Immature natural killer cell (primary cell): ENCODE measurements around the gene MROH9. TPM values are rescaled to one million over a fixed set of nuclear protein-coding genes. Genes with fewer than 3 reads are reported as not detected.
"Not testable (repeated sequence)": the region's sequence is repeated elsewhere in the genome, so short reads cannot be mapped to it uniquely, and the experiment has no call there.

ENCODE experiments used
- DNase-seq, 3 donors: peaks; one replicate each; pipeline ENCODE4 v3.0.0; 2022; ENCODE audit warnings: mixed read lengths in 1 of 3
- H3K27ac Mint-ChIP-seq, 6 donors: one replicate each; pipeline ENCODE4 v1.8.0; 2020; ENCODE audit warnings: mixed read lengths in 6 of 6, mild to moderate bottlenecking in 5 of 6, inconsistent platforms in 4 of 6, moderate library complexity in 3 of 6
- H3K27me3 Mint-ChIP-seq, 3 donors: one replicate each; pipeline ENCODE4 v1.8.0; 2020 to 2021; ENCODE audit warnings: low read depth in 3 of 3, mild to moderate bottlenecking in 3 of 3, mixed read lengths in 3 of 3, moderate library complexity in 3 of 3, inconsistent platforms in 1 of 3
- H3K36me3 Mint-ChIP-seq, 3 donors: one replicate each; pipeline ENCODE4 v1.8.0; 2020; ENCODE audit warnings: mixed read lengths in 3 of 3, inconsistent platforms in 2 of 3, mild to moderate bottlenecking in 2 of 3
- H3K4me1 Mint-ChIP-seq, 2 donors: one replicate each; pipeline ENCODE4 v1.8.0; 2020; ENCODE audit warnings: inconsistent platforms in 2 of 2, mild to moderate bottlenecking in 2 of 2, mixed read lengths in 2 of 2, moderate library complexity in 1 of 2
- H3K4me3 Mint-ChIP-seq, 5 donors: one replicate each; pipeline ENCODE4 v1.8.0; 2020; ENCODE audit warnings: mild to moderate bottlenecking in 5 of 5, mixed read lengths in 5 of 5, inconsistent platforms in 3 of 5, moderate library complexity in 3 of 5
- H3K9me3 Mint-ChIP-seq, 6 donors: one replicate each; pipeline ENCODE4 v1.8.0; 2020; ENCODE audit warnings: mild to moderate bottlenecking in 6 of 6, mixed read lengths in 6 of 6, inconsistent platforms in 4 of 6, moderate library complexity in 3 of 6
- polyA plus RNA-seq, 3 donors: library from polyadenylated mRNA; unstranded; fragments of 300-500 nt; fragmentation: Illumina TruSeq; gene quantifications; one replicate each; pipeline ENCODE4 v1.2.3, GENCODE V29; 2021

The MROH9 gene, protein sequence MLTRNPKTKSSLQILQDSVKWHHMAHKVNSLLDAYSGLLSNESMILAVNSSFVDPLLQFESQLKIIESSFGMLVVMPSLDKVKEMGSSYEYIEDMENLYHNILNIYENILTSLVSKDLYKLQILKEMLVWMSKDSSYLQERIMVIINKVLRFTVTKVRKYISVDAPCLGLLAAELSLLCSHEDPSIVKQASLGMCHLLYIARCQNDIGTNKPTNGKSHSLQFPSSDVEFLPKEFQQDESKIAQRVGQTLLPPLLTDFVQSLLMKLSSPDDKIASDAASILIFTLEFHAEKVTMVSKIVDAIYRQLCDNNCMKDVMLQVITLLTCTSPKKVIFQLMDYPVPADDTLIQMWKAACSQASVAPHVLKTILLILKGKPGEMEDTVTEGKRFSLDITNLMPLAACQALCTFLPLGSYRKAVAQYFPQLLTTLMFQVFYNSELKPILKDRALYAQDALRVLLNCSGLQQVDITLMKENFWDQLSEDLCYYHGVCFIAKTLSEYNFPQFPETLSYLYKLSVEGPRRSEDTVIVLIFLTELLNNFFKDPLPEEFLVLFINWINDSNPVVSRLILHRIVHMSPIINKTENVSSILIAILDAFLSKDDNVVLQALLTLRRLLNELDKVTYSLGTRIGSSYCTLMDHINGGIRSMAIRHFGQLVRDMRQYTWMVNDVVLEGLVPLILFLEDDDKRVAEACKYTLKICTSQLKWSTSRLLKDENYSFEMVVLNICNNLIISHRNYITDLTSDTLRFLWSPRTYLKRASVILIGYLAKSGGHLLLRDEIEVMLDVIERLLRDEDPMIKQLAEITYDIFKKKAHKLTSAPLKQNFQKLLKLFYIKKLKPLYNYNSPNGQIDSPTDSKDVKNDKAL
- not detected for polyA plus RNA-seq

DNA sequence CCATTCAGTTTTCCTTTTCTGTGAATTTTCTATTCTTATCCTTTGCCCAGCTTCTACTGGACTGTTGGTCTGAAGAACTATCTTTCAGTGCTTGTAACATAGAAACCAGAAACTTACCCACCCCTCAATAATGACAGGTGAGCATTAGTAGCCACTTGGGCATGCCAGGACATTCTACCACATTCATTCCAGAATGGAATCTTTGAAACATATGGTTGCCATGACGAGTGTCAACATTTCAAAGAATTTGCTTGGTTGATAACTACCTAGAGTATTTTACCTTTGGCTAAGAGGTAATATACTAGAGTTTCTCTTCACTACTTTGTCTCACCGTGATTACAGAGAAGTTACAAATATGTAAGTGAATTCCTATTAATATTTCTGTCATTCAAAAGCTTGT lies at the start of gene MROH9:
Gene MROH9, plus strand, starts transcription at position 304 of the 400 bp plus-strand sequence. CDS start 10,023 bp downstream, outside the sequence.
- H3K4me3 Mint-ChIP-seq: no peak within 1 kb of the TSS
- H3K27me3 Mint-ChIP-seq: peaks cover 0 to 10% (median 0%) of the 10 kb centered on the region in 3 donors
- H3K9me3 Mint-ChIP-seq: no peaks in the 10 kb centered on the region
- H3K36me3 Mint-ChIP-seq: no peaks in the 10 kb centered on the region
- H3K4me1 Mint-ChIP-seq: no peaks in the 10 kb centered on the region
- no peak within 1 kb of the TSS for H3K27ac Mint-ChIP-seq
- no peak for DNase-seq

DNA sequence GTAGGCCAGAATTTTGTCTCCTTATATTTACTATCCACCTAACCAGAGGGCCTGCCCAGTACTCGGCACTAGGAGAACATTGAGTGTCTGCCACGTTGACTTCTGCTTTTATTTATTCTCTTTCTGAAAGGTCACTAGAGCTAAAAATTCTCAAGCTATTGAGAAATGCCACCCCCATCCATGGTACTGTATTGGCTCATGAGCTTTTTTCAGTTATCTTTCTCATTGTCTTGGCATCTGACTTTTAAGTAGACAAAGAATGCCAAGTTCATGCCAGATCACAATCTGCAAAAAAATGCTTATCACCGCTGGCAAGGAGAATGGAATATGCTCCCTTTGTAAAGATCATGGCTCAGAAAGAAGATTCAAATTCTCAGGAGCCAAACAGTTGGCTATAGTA lies 49.8 kb upstream of the MROH9 start:
- Mint-ChIP-seq H3K27me3 (peaks cover 0 to 2% (median 0%) of the 10 kb centered on the region in 3 donors), H3K27ac (no peak overlapping the region), H3K4me1 (no peaks in the 10 kb centered on the region), H3K4me3 (no peak overlapping the region), H3K36me3 (no peaks in the 10 kb centered on the region), H3K9me3 (peaks cover 0 to 3% (median 0%) of the 10 kb centered on the region in 6 donors)
- DNase-seq: no peak

DNA sequence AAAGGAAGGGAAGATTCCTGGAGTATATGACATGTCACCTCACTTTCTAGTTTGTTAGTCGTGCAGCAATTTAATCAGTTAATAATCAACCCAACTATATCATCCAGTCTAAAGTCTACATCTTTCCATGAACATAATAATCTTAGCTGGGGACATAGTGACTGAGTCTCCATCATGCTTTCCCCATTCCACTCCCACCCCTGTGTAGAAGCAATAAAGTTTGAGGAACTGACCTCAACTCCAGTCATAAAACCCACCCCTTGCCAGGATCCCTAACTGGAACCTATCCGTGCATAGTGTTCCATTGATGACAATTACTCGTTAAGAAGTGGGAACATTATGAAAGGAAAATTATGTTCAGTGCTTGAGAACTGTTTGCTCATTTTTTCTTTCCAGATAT lies 48.9 kb upstream of the MROH9 start:
- no peaks in the 10 kb centered on the region for H3K36me3 Mint-ChIP-seq
- no peak overlapping the region for H3K27ac Mint-ChIP-seq

DNA sequence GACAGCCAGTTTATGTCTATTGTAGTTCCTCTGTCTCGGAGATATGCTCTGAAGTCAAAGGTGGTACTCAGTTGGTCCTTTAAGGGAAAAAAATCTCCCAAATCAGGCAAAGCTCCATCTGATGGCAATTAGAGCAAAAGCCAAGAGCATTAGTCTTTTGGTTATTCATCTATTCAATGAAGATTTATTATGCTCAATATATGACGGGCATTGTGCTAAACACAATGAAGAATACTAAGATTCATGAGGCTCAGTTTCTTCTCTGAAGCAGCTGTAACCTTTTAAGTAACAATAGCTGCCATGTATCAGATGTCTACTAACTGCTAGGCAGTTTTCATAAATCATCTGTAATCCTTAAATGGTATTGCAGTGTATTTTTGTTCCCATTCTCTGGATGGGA lies 47.6 kb upstream of the MROH9 start:
- peaks cover 0 to 3% (median 0%) of the 10 kb centered on the region in 6 donors for H3K9me3 Mint-ChIP-seq
- no peaks in the 10 kb centered on the region for H3K4me1 Mint-ChIP-seq
- H3K4me3 Mint-ChIP-seq: no peak overlapping the region
- peaks cover 0 to 2% (median 0%) of the 10 kb centered on the region in 3 donors for H3K27me3 Mint-ChIP-seq
- no peak for DNase-seq
- H3K27ac Mint-ChIP-seq: no peak overlapping the region
- no peaks in the 10 kb centered on the region for H3K36me3 Mint-ChIP-seq

More for the DNA sequence above, 48.9 kb upstream of the MROH9 start:
- no peak for DNase-seq
- H3K27me3 Mint-ChIP-seq: peaks cover 0 to 2% (median 0%) of the 10 kb centered on the region in 3 donors
- no peak overlapping the region for H3K4me3 Mint-ChIP-seq
- peaks cover 0 to 3% (median 0%) of the 10 kb centered on the region in 6 donors for H3K9me3 Mint-ChIP-seq
- H3K4me1 Mint-ChIP-seq: no peaks in the 10 kb centered on the region

DNA sequence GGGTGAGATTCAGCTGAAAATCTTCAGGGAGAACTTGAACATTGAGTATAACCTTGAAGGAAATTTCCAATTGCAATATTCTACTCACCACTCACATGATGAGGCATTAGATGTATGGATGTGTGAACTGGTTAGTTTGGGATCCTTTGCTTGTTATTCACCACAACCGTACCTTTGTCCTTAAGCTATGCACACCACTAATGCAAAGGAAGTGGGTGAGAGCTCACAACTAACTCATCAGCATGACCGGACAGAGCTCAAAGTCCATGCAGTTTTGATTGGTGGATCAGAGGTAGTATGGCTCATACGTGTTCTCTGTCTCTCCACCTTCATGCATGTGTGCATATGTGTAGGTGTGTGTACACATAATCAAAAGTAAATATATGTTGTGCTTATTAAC lies 43.5 kb upstream of the MROH9 start:
- no peak overlapping the region for H3K27ac Mint-ChIP-seq
- no peak for DNase-seq
- H3K4me3 Mint-ChIP-seq: no peak overlapping the region
- peaks cover 0 to 1% (median 0%) of the 10 kb centered on the region in 6 donors for H3K9me3 Mint-ChIP-seq
- H3K36me3 Mint-ChIP-seq: no peaks in the 10 kb centered on the region
- no peaks in the 10 kb centered on the region for H3K4me1 Mint-ChIP-seq
- H3K27me3 Mint-ChIP-seq: no peaks in the 10 kb centered on the region

DNA sequence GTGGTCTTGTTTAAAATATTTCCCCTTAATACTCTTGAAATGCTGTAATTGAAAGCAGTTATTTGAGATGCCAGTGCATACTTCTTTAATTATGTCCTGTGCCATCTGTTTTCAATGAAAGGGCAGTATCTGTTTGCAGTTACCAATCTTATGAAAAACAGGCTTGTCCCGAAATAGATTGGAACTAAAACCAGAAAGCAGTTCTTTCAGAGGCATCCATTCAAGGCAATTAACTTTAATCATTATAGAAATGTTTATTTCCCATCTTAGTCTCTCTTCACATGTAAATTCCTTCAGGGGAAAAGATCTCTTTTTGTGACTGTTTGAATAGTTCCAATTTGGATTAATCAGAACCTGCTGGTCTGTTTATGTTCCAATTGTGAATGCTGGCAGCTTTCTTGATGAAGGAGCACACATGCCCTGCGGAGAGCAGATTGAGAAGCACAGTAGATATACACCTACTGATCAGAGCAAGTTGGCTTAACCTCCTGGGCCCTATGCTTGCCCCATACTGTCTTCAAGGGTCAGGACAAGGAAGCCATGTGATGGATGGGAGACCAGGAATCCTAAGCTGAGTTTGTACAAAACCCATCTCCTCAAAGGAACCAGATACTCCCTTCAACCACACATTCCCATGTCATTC lies 41.6 kb upstream of the MROH9 start:
- Mint-ChIP-seq H3K36me3 (no peaks in the 10 kb centered on the region), H3K27me3 (peaks cover 0 to 2% (median 0%) of the 10 kb centered on the region in 3 donors), H3K4me3 (no peak overlapping the region), H3K4me1 (no peaks in the 10 kb centered on the region), H3K9me3 (peaks cover 0 to 1% (median 0%) of the 10 kb centered on the region in 6 donors), H3K27ac (no peak overlapping the region)
- no peak for DNase-seq

DNA sequence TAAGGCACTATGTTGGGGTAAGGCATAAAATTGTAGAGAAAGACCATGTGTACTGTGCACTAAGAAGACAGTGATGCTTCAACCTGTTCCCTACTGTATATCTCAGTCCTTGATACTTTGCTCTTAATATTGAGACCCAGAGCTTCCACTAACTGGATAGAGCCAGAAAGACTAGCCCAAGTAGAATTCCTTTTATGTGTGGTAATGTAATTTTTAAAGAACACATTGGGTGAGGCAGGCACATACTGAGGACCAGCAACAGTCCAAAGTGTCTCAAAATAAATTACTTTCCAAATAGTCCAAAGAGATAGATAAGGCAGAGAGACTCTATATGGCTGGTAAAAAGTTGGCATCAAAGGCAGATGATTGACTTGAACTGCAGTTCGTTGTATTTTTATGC lies 31.4 kb upstream of the MROH9 start:
- Mint-ChIP-seq H3K27me3 (peaks cover 0 to 2% (median 0%) of the 10 kb centered on the region in 3 donors), H3K4me3 (no peak overlapping the region), H3K36me3 (no peaks in the 10 kb centered on the region), H3K27ac (no peak overlapping the region), H3K4me1 (no peaks in the 10 kb centered on the region), H3K9me3 (no peaks in the 10 kb centered on the region)
- no peak for DNase-seq

DNA sequence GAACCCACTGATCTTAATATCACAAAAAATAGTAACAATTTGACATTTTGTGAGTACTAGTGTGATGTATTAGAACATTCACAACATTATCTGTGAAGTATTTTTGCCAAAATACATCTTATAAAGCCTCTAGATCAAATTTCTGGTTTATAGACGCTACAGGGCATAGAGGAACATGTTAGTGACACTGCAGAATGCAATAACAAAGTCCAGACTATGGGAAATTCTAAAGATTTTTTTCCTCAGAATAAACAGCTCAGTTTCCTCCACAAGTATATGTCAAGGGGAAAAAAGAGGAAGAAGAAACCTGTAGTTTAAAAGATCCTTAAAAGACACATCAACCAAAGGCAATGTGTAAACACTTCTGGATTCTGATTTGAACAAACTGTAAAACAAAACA lies 26.4 kb upstream of the MROH9 start:
- Mint-ChIP-seq H3K27ac (no peak overlapping the region), H3K27me3 (peaks cover 2 to 6% (median 4%) of the 10 kb centered on the region in 3 donors), H3K4me3 (no peak overlapping the region), H3K36me3 (no peaks in the 10 kb centered on the region), H3K9me3 (no peaks in the 10 kb centered on the region), H3K4me1 (no peaks in the 10 kb centered on the region)
- DNase-seq: no peak

DNA sequence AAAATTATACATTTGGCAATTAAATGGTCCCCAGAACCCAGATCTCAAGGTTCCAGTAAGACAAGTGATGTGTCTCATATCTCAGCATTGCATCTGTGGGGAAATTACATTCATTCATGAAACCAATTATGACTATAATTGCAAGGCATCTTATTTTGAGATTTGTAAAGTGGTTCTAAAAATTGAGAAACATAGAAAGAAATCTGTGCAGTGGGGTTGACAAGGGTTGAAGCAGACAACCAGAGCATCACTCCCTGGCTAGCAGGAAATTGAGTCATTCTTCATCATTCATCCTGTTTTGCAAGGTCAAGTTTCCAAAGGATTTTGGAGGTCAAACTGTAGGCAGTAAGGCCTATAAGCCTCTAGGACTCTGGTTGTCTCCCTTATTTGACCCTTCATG lies 25.1 kb upstream of the MROH9 start:
- no peaks in the 10 kb centered on the region for H3K9me3 Mint-ChIP-seq
- H3K4me1 Mint-ChIP-seq: no peaks in the 10 kb centered on the region
- no peak for DNase-seq
- peaks cover 4 to 11% (median 5%) of the 10 kb centered on the region in 3 donors for H3K27me3 Mint-ChIP-seq
- H3K4me3 Mint-ChIP-seq: no peak overlapping the region
- H3K36me3 Mint-ChIP-seq: no peaks in the 10 kb centered on the region
- no peak overlapping the region for H3K27ac Mint-ChIP-seq

DNA sequence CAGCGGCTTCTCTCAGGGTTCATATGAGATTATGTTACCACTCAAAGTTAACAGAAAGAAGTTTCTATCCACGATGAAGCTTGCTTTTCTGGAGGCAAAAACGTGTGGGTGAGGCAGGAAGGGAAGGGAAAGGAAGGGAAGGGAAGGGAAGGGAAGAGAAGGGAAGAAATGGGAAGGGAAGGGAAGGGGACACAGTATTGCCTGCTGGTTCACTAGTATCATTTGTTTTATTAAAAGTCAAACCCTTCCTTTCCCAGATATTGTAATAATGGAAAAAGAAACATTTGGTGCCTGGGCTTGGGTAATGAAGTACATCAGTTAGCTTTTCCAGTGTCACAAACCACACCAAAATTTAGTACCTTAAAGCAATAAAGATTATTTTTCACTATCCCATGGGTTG lies 18.0 kb upstream of the MROH9 start:
- Mint-ChIP-seq H3K4me1 (no peaks in the 10 kb centered on the region), H3K36me3 (peaks cover 0 to 4% (median 0%) of the 10 kb centered on the region in 3 donors), H3K27me3 (peaks cover 3 to 10% (median 9%) of the 10 kb centered on the region in 3 donors)

DNA sequence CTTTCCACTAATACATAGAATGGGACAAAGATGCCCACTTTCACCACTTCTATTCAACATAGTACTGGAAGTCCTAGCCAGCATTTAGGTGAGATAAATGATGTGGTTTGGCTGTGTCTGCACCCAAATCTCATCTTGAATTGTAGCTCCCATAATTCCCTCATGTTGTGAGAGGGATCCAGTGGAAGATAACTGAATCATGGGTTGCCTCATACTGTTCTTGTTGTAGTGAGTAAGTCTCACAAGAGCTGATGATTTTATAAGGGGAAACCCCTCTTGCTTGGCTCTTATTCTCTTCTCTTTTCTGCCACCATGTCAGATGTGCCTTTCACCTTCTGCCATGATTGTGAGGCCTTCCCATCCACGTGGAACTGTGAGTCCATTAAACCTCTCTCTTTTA lies 10.7 kb upstream of the MROH9 start:
- DNase-seq, H3K36me3 Mint-ChIP-seq: not testable (repeated sequence)
- peaks cover 4 to 26% (median 18%) of the 10 kb centered on the region in 6 donors for H3K9me3 Mint-ChIP-seq

More for the DNA sequence above, 18.0 kb upstream of the MROH9 start:
- no peak overlapping the region for H3K4me3 Mint-ChIP-seq
- no peak overlapping the region for H3K27ac Mint-ChIP-seq
- H3K9me3 Mint-ChIP-seq: peaks cover 8 to 33% (median 22%) of the 10 kb centered on the region in 6 donors
- no peak for DNase-seq

DNA sequence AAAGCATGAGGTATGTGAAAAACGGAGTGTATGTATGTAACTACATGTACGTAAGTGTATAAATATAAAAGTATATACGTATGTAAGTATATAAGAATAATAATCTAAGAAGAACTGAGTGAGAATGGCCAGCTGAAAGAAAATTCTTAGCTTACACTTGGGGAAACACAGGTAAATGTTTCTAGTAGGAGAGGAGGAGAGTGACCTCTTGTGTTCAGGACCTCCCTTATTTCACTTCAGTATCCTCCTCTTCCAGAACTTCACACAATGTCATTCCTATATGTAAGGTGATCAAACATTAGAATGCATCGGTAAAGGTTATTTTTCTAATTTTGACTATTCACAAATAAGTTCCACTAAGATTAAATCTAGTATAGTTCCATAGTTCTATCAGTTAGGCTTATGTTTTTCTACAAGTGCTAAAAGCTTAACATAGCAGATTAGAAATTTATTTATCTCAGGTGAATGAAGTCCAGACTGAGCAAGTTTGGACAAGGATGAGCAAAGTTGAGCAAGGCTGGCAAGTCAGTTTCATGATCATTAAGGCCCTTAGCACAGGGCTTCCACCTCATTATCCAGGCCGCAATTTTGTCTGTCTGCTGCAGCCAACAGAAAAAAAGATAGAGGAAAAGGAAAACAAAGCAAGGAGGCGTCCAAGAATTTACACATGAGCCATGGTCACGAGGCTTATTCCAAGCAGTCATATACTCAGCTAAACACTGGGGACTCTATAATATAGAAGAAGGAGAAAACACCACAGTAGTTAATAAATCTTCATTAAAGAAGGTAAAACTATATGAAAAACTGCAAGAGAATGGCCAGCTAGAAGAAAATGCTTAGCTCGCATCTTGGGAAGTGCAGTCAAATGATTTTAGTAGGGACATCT lies 7.1 kb upstream of the MROH9 start:
- Mint-ChIP-seq H3K9me3 (no peaks in the 10 kb centered on the region), H3K27me3 (peaks cover 0 to 5% (median 4%) of the 10 kb centered on the region in 3 donors), H3K4me3 (no peak overlapping the region), H3K36me3 (no peaks in the 10 kb centered on the region), H3K27ac (no peak overlapping the region), H3K4me1 (no peaks in the 10 kb centered on the region)
- no peak for DNase-seq

More for the DNA sequence above, 10.7 kb upstream of the MROH9 start:
- H3K27me3 Mint-ChIP-seq, H3K4me1 Mint-ChIP-seq, H3K4me3 Mint-ChIP-seq, H3K27ac Mint-ChIP-seq: not testable (repeated sequence)

DNA sequence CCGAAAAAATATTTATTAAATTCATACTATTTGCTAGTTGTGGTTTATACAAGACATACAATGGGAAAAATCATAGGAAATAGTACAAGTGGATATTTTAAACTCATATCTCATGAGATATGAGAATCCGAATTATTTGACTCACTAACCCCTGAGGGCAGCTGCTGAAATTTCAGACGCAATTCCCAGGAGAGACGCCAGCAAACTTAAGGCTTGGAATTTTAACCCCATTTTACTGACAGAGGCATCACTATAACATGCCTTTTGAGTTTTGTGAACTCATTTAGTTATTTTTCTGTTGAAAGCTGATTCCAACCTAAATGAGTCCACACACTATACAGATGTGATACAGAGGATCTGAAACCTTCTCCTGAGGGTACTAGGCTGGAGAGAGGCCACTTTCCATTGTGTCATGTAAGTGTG lies 5.9 kb upstream of the MROH9 start:
- no peak for DNase-seq
- Mint-ChIP-seq H3K9me3 (no peaks in the 10 kb centered on the region), H3K4me1 (no peaks in the 10 kb centered on the region), H3K4me3 (no peak overlapping the region), H3K27ac (no peak overlapping the region), H3K27me3 (peaks cover 0 to 5% (median 0%) of the 10 kb centered on the region in 3 donors), H3K36me3 (no peaks in the 10 kb centered on the region)
